ENCODE measurements around the gene MLPH. TPM values are rescaled to one million over a fixed set of nuclear protein-coding genes. Genes with fewer than 3 reads are reported as not detected.

MLPH gene
- polyA plus RNA-seq, 3 donors: not detected

GRCh38 chr2:237490009-237490711 lies 3.1 kb downstream of the MLPH start:
- Histone ChIP-seq H3K36me3 (replicated peaks in 1 of 2; ENCODE audit: control insufficient read depth in 1 of 2, insufficient read depth in 2 of 2, low read length in 2 of 2) (no peaks in the 10 kb centered on the region), H4K20me1 (ENCODE audit: insufficient read depth, low read length) (no peaks in the 10 kb centered on the region), H3K9me3 (replicated peaks in 1 of 2; ENCODE audit: control insufficient read depth in 1 of 2, insufficient read depth in 1 of 2, low read length in 2 of 2) (peaks cover 16 to 17% of the 10 kb centered on the region in 2 donors), H3K27ac (ENCODE audit: low read depth in 1 of 2, low read length in 2 of 2) (no peak overlapping the region), H3K9ac (ENCODE audit: insufficient read depth, low read length, poor library complexity, severe bottlenecking) (no peak overlapping the region), H3K27me3 (ENCODE audit: control insufficient read depth in 2 of 2, insufficient read depth in 2 of 2, low read length in 2 of 2) (peaks cover 19 to 44% of the 10 kb centered on the region in 2 donors), H3K4me2 (replicated peaks; ENCODE audit: extremely low read depth, low read length, poor library complexity, severe bottlenecking) (no peak overlapping the region), H3K4me3 (replicated peaks in 1 of 3; ENCODE audit: low read depth in 2 of 3, low read length in 3 of 3) (no peak overlapping the region), H3K79me2 (ENCODE audit: insufficient read depth, low read length) (no peaks in the 10 kb centered on the region), H3K4me1 (ENCODE audit: control insufficient read depth in 1 of 2, insufficient read depth in 2 of 2, low read length in 2 of 2) (no peaks in the 10 kb centered on the region), H2AFZ (ENCODE audit: insufficient read depth, low read depth, low read length, poor library complexity, severe bottlenecking) (no peak overlapping the region)
- WGBS (ENCODE audit: insufficient coverage): 66% methylated on average over 6 of the region's 8 CpGs
- peaks cover 36 to 53% (median 50%) of the 10 kb centered on the region in 3 donors for H3K27me3 Mint-ChIP-seq (ENCODE audit: low read depth in 3 of 3)
- intact Hi-C loops (cut with micrococcal nuclease): no loop called here
- H3K4me3 Mint-ChIP-seq: no peak overlapping the region
- no peak for TF ChIP-seq CTCF (IDR thresholded peaks at IDR 0.05)
- H3K4me1 Mint-ChIP-seq: peaks cover 2% of the 10 kb centered on the region
- H3K27ac Mint-ChIP-seq: no peak overlapping the region
- H3K36me3 Mint-ChIP-seq: no peaks in the 10 kb centered on the region
- peaks cover 12 to 24% (median 18%) of the 10 kb centered on the region in 7 donors for H3K9me3 Mint-ChIP-seq
- no peak for DNase-seq

DNA sequence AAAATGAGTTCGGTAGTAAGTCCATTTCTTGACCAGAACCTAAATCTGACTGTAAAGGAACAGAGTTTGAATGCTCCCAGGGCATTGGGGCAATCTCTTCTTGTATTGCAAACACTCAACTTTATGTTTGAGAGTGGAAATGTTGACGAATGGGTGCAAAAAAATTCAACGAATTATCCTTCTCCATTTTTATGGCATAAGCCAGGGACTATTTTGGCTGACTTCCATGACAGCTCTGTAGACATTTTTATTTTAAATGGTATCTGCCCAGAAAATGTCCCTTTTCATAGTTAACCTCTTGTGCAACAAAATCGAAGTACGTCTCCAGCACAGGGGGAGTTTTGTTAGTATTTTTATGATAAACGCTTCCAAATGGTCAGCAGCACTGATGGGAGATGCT lies 3.7 kb downstream of the MLPH start:
- peaks cover 18 to 39% of the 10 kb centered on the region in 2 donors for H3K27me3 ChIP-seq (ENCODE audit: control insufficient read depth in 2 of 2, insufficient read depth in 2 of 2, low read length in 2 of 2)
- H3K9ac ChIP-seq (ENCODE audit: insufficient read depth, low read length, poor library complexity, severe bottlenecking): no peak overlapping the region
- H2AFZ ChIP-seq (ENCODE audit: insufficient read depth, low read depth, low read length, poor library complexity, severe bottlenecking): no peak overlapping the region
- no peaks in the 10 kb centered on the region for H3K36me3 ChIP-seq (replicated peaks in 1 of 2; ENCODE audit: control insufficient read depth in 1 of 2, insufficient read depth in 2 of 2, low read length in 2 of 2)
- no peaks in the 10 kb centered on the region for H3K79me2 ChIP-seq (ENCODE audit: insufficient read depth, low read length)
- Mint-ChIP-seq H3K27ac (no peak overlapping the region), H3K4me1 (peaks cover 2% of the 10 kb centered on the region), H3K27me3 (ENCODE audit: low read depth in 3 of 3) (peaks cover 33 to 48% (median 44%) of the 10 kb centered on the region in 3 donors), H3K9me3 (peaks cover 12 to 24% (median 18%) of the 10 kb centered on the region in 7 donors), H3K36me3 (no peaks in the 10 kb centered on the region), H3K4me3 (no peak overlapping the region)
- H3K4me3 ChIP-seq (replicated peaks in 1 of 3; ENCODE audit: low read depth in 2 of 3, low read length in 3 of 3): no peak overlapping the region
- peaks cover 16 to 17% of the 10 kb centered on the region in 2 donors for H3K9me3 ChIP-seq (replicated peaks in 1 of 2; ENCODE audit: control insufficient read depth in 1 of 2, insufficient read depth in 1 of 2, low read length in 2 of 2)
- intact Hi-C loops (cut with micrococcal nuclease): no loop called here
- no peaks in the 10 kb centered on the region for H4K20me1 ChIP-seq (ENCODE audit: insufficient read depth, low read length)
- no peak for DNase-seq
- no peak overlapping the region for H3K27ac ChIP-seq (ENCODE audit: low read depth in 1 of 2, low read length in 2 of 2)
- no CpG with 5 or more reads among the region's 6 CpGs for WGBS (ENCODE audit: insufficient coverage)
- no peaks in the 10 kb centered on the region for H3K4me1 ChIP-seq (ENCODE audit: control insufficient read depth in 1 of 2, insufficient read depth in 2 of 2, low read length in 2 of 2)
- H3K4me2 ChIP-seq (replicated peaks; ENCODE audit: extremely low read depth, low read length, poor library complexity, severe bottlenecking): no peak overlapping the region
- no peak for TF ChIP-seq CTCF (IDR thresholded peaks at IDR 0.05)

Data from CD14-positive monocyte (primary cell).